ENCODE results near the gene RYR1.
"Not testable (repeated sequence)": the region's sequence is repeated elsewhere in the genome, so short reads cannot be mapped to it uniquely, and the experiment has no call there.

RYR1 gene

GRCh38 chr19:38495375-38495774 is 61.9 kb downstream of the RYR1 start:
- not testable (repeated sequence) for DNase-seq

- DNase-seq = no peak
Measured at GRCh38 chr19:38496116-38496515, 62.6 kb downstream of the RYR1 start.

- DNase-seq = no peak
Measured at GRCh38 chr19:38496603-38497487, 63.4 kb downstream of the RYR1 start.

- DNase-seq = no peak
Measured at GRCh38 chr19:38497907-38498306, 64.4 kb downstream of the RYR1 start.

GRCh38 chr19:38499532-38499931 is 66.0 kb downstream of the RYR1 start:
- no peak for DNase-seq

GRCh38 chr19:38500450-38500849 is 67.0 kb downstream of the RYR1 start:
- no peak for DNase-seq

GRCh38 chr19:38502410-38503076 is 69.1 kb downstream of the RYR1 start:
- DNase-seq = no peak

GRCh38 chr19:38503077-38503410 is 69.6 kb downstream of the RYR1 start:
- no peak for DNase-seq

GRCh38 chr19:38505958-38506357 is 72.5 kb downstream of the RYR1 start:
- DNase-seq = no peak

GRCh38 chr19:38506375-38506722 is 72.9 kb downstream of the RYR1 start:
- no peak for DNase-seq

GRCh38 chr19:38506723-38507550 is 73.4 kb downstream of the RYR1 start:
- peak; percentile 99 for DNase-seq

GRCh38 chr19:38507551-38508127 is 74.1 kb downstream of the RYR1 start:
- DNase-seq = no peak

- no peak for DNase-seq
Measured at GRCh38 chr19:38508507-38508906, 75.0 kb downstream of the RYR1 start.

GRCh38 chr19:38509027-38509426 is 75.5 kb downstream of the RYR1 start:
- no peak for DNase-seq

GRCh38 chr19:38511074-38511708 is 77.7 kb downstream of the RYR1 start:
- DNase-seq = no peak

- DNase-seq = no peak
Measured at GRCh38 chr19:38512277-38512676, 78.8 kb downstream of the RYR1 start.

- not testable (repeated sequence) for DNase-seq
Measured at GRCh38 chr19:38513156-38513555, 79.7 kb downstream of the RYR1 start.

- DNase-seq = peak; percentile 26
Measured at GRCh38 chr19:38513762-38514167, 80.3 kb downstream of the RYR1 start.

- peak; percentile 46 for DNase-seq
Measured at GRCh38 chr19:38514812-38515633, 81.5 kb downstream of the RYR1 start.

GRCh38 chr19:38515896-38516295 is 82.4 kb downstream of the RYR1 start:
- DNase-seq = no peak

GRCh38 chr19:38516802-38517201 is 83.3 kb downstream of the RYR1 start:
- DNase-seq = no peak

- DNase-seq = no peak
Measured at GRCh38 chr19:38517321-38517720, 83.8 kb downstream of the RYR1 start.
